Fibroblast of lung (primary cell): Measurements from ENCODE around the gene PSMB1. TPM values are rescaled to one million over a fixed set of nuclear protein-coding genes. Genes with fewer than 3 reads are reported as not detected.
"Not testable (repeated sequence)": the region's sequence is repeated elsewhere in the genome, so short reads cannot be mapped to it uniquely, and the experiment has no call there.

ENCODE experiments used
- DNase-seq, 2 donors: peaks; one replicate each; pipeline versions ENCODE4 v3.0.0 to v3.0.0-alpha.2; 2010; ENCODE audit warnings: low read depth in 2 of 2
- H2AFZ ChIP-seq: 2 replicates; pipeline ENCODE4 v1.5.1; 2012; ENCODE audit warnings: low read length, control low read depth, inconsistent platforms
- H3K27ac ChIP-seq: 2 replicates; pipeline ENCODE4 v1.5.1; 2011; ENCODE audit warnings: low read length, control low read depth; ENCODE audit not compliant: insufficient read depth
- H3K27me3 ChIP-seq: 2 replicates; pipeline ENCODE4 v1.5.1; 2011; ENCODE audit warnings: mild to moderate bottlenecking, low read length; ENCODE audit not compliant: control insufficient read depth, insufficient read depth
- H3K36me3 ChIP-seq: 2 replicates; pipeline ENCODE4 v1.5.1; 2011; ENCODE audit warnings: low read length; ENCODE audit not compliant: control insufficient read depth, insufficient read depth
- H3K4me1 ChIP-seq: 2 replicates; pipeline ENCODE4 v1.5.1; 2011; ENCODE audit warnings: low read length; ENCODE audit not compliant: control insufficient read depth, insufficient read depth; ENCODE audit errors: extremely low read depth
- H3K4me2 ChIP-seq: 2 replicates; pipeline ENCODE4 v1.5.1; 2011; ENCODE audit warnings: low read length, control low read depth; ENCODE audit not compliant: insufficient read depth; ENCODE audit errors: extremely low read depth
- H3K4me3 ChIP-seq, 4 experiments: fragments of 200-600 bp in 1 of 4; sonication (generic) in 1 of 4; replicated peaks in 1 of 4; 2 replicates each; pipeline ENCODE4 v1.5.1; 2011 to 2016; ENCODE audit warnings: low read length in 4 of 4, low read depth in 3 of 4, mild to moderate bottlenecking in 3 of 4, control low read depth in 2 of 4, inconsistent platforms in 1 of 4, mixed read lengths in 1 of 4; ENCODE audit not compliant: insufficient read depth in 1 of 4; ENCODE audit errors: control extremely low read depth in 1 of 4
- H3K79me2 ChIP-seq: 2 replicates; pipeline ENCODE4 v1.5.1; 2012; ENCODE audit warnings: mild to moderate bottlenecking, low read length, inconsistent platforms; ENCODE audit not compliant: control insufficient read depth, insufficient read depth
- H3K9ac ChIP-seq: 2 replicates; pipeline ENCODE4 v1.5.1; 2011; ENCODE audit warnings: mild to moderate bottlenecking, low read length, control low read depth; ENCODE audit not compliant: insufficient read depth
- H3K9me3 ChIP-seq: 2 replicates; pipeline ENCODE4 v1.5.1; 2012; ENCODE audit warnings: low read depth, low read length; ENCODE audit not compliant: control insufficient read depth, insufficient read depth
- H4K20me1 ChIP-seq: 2 replicates; pipeline ENCODE4 v1.5.1; 2011; ENCODE audit warnings: low read length; ENCODE audit not compliant: control insufficient read depth, insufficient read depth; ENCODE audit errors: extremely low read depth
- EZH2 ChIP-seq: IDR thresholded peaks from 2 replicates; pipeline ENCODE4 v1.5.1; 2012; ENCODE audit warnings: low read length, control low read depth, mild to moderate bottlenecking; ENCODE audit errors: missing control alignments
- polyA plus RNA-seq, 2 donors: library from polyadenylated mRNA; depleted of rRNA in 1 of 2; stranded (reverse) in 1 of 2; unstranded in 1 of 2; fragments of >200 nt; gene quantifications; 2 replicates each; pipeline ENCODE4 v1.2.1, GENCODE V29; 2011 to 2012; ENCODE audit warnings: missing spikeins in 1 of 2
- total RNA-seq: library from RNA; depleted of rRNA; stranded (reverse); fragments of >200 nt; gene quantifications from 2 replicates; pipeline ENCODE4 v1.2.1, GENCODE V29; 2014
- TF ChIP-seq, protein P1 (sequence below), 2 donors: IDR thresholded peaks in 1 of 2; conservative IDR thresholded peaks in 1 of 2; 1 replicate in 1 of 2; 2 replicates in 1 of 2; pipeline ENCODE4 v1.5.1; 2011 to 2012; ENCODE audit warnings: low read length in 2 of 2, control low read depth in 1 of 2, inconsistent platforms in 1 of 2, low read depth in 1 of 2, mild to moderate bottlenecking in 1 of 2

PSMB1 gene
- total and polyA plus RNA-seq, 2 donors (not counting 1 experiment from before 2014, with no cell fraction given) = 227 to 489 TPM

DNA sequence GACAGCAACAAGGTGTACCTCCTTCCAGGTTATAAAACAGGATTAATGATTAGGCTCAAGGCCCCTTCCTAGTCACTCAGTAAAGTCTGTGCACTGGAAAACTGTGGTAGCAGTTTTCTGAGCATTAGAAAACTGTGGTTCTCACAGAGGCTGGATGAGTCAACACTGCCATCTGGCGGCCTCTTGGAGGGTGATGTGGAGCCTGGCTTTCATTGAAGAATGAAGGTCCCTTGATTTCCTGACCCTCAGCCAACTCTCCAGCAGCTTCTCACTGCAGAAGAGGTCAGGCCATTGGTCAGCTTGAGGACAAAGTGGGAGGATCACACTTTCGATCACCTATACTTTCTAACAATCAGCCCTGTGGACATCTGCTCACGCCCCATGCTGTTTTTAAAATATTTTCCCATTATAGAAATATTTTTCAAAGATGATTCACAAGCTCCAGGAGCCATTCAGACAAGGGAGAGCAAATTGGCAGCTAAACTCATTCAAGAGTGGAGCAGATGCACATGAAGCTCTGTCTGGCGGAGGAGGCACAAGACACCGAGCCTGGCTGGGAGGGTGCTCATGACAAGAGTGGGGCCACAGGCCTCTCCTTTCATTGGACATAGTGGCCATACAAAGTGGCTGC is 23.2 kb downstream of the PSMB1 start:
- DNase-seq = peak; percentile 65 to 72
- Histone ChIP-seq H2AFZ (no peak overlapping the region), H3K9me3 (no peaks in the 10 kb centered on the region), H3K79me2 (no peaks in the 10 kb centered on the region), H3K4me1 (no peaks in the 10 kb centered on the region), H3K4me2 (no peak overlapping the region), H3K27ac (no peak overlapping the region), H3K27me3 (no peaks in the 10 kb centered on the region), H3K36me3 (peaks cover 3% of the 10 kb centered on the region), H4K20me1 (no peaks in the 10 kb centered on the region), H3K9ac (no peak overlapping the region), H3K4me3 (no peak overlapping the region)
- TF ChIP-seq, protein P1, sequence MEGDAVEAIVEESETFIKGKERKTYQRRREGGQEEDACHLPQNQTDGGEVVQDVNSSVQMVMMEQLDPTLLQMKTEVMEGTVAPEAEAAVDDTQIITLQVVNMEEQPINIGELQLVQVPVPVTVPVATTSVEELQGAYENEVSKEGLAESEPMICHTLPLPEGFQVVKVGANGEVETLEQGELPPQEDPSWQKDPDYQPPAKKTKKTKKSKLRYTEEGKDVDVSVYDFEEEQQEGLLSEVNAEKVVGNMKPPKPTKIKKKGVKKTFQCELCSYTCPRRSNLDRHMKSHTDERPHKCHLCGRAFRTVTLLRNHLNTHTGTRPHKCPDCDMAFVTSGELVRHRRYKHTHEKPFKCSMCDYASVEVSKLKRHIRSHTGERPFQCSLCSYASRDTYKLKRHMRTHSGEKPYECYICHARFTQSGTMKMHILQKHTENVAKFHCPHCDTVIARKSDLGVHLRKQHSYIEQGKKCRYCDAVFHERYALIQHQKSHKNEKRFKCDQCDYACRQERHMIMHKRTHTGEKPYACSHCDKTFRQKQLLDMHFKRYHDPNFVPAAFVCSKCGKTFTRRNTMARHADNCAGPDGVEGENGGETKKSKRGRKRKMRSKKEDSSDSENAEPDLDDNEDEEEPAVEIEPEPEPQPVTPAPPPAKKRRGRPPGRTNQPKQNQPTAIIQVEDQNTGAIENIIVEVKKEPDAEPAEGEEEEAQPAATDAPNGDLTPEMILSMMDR (conservative IDR thresholded peaks at IDR 0.05 in 1 of 2, IDR thresholded peaks at IDR 0.05 in 1 of 2; ENCODE audit: low read depth in 1 of 2, low read length in 2 of 2) = peak; percentile 90 to 95
- TF ChIP-seq EZH2 = no peak

DNA sequence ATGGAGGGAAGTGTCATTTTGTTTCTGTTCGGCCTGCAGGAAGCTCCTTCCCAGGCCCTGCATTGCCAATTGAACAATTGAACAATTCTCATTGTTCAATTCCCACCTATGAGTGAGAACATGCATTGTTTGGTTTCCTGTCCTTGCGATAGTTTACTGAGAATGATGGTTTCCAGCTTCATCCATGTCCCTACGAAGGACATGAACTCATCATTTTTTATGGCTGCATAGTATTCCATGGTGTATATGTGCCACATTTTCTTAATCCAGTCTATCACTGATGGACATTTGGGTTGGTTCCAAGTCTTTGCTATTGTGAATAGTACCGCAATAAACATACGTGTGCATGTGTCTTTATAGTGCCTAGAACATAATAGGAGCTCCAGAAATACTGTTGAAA is 25.1 kb downstream of the PSMB1 start:
- not testable (repeated sequence) for H3K9ac ChIP-seq, DNase-seq, H3K36me3 ChIP-seq, H3K4me1 ChIP-seq, H3K79me2 ChIP-seq, H2AFZ ChIP-seq, H3K9me3 ChIP-seq, H3K27ac ChIP-seq, H3K4me2 ChIP-seq, H3K27me3 ChIP-seq, H3K4me3 ChIP-seq, H4K20me1 ChIP-seq

DNA sequence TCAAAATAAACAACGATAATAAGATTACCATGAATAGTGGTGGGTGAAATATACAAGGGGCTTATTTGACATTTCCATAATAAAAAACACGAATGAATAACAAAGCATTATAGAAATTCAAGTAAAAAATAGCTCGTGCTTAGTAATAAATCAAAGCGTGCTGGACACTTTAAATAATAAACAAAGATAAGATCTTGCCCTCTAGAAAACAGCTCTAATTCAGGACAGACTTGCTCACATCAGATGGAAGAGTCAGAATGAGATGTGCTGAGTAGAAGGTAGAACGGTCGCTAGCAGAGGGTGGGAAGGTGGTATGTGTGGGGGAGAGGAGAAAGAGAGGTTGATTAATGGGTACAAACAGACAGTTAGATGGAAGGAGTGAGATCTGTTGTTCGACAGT is 27.3 kb downstream of the PSMB1 start:
- H3K9me3 ChIP-seq = no peaks in the 10 kb centered on the region
- H3K9ac ChIP-seq = no peak overlapping the region
- H3K4me1 ChIP-seq = no peaks in the 10 kb centered on the region
- TF ChIP-seq, protein P1 (conservative IDR thresholded peaks at IDR 0.05 in 1 of 2, IDR thresholded peaks at IDR 0.05 in 1 of 2; ENCODE audit: low read depth in 1 of 2, low read length in 2 of 2) = no peak
- TF ChIP-seq EZH2 = no peak
- no peak overlapping the region for H2AFZ ChIP-seq
- DNase-seq = no peak
- H4K20me1 ChIP-seq = no peaks in the 10 kb centered on the region
- H3K79me2 ChIP-seq = no peaks in the 10 kb centered on the region
- H3K36me3 ChIP-seq = no peaks in the 10 kb centered on the region
- no peak overlapping the region for H3K27ac ChIP-seq
- no peak overlapping the region for H3K4me2 ChIP-seq
- no peaks in the 10 kb centered on the region for H3K27me3 ChIP-seq
- no peak overlapping the region for H3K4me3 ChIP-seq
